K562 (cell line): ENCODE results near the gene IL2. TPM values are rescaled to one million over a fixed set of nuclear protein-coding genes. Genes with fewer than 3 reads are reported as not detected.
A peak's percentile ranks its signal among the peaks of the same experiment; 100 is the strongest.

Source experiments
- ATF1 ChIP-seq, 2 experiments: fragments of 450-650 bp in 1 of 2; IDR thresholded peaks; 2 replicates each; pipeline ENCODE4 v1.6.1; 2016; ENCODE audit warnings: missing compliant biosample characterization in 1 of 2, missing genetic modification characterization in 1 of 2
- BDP1 ChIP-seq: IDR thresholded peaks from 3 replicates; pipeline ENCODE4 v1.6.1; 2011; ENCODE audit not compliant: insufficient read length, insufficient read depth
- CAMTA2 ChIP-seq: fragments of 250-450 bp; sonication (Bioruptor Pico); conservative IDR thresholded peaks from 2 replicates; pipeline ENCODE4 v1.5.1; 2022
- EGR1 ChIP-seq: fragments of 450-650 bp; conservative IDR thresholded peaks from 2 replicates; pipeline ENCODE4 v1.6.1; 2017; ENCODE audit warnings: mild to moderate bottlenecking
- EP400 ChIP-seq: fragments of 450-650 bp; IDR thresholded peaks from 2 replicates; pipeline ENCODE4 v1.6.1; 2017; ENCODE audit warnings: antibody characterized with exemption, mild to moderate bottlenecking, moderate library complexity
- ETV1 ChIP-seq: fragments of 450-650 bp; conservative IDR thresholded peaks from 2 replicates; pipeline ENCODE4 v1.6.1; 2016; ENCODE audit warnings: missing genetic modification characterization, control low read depth, low read depth, missing compliant biosample characterization
- GABPA ChIP-seq: fragments of 200-800 bp; sonication (Bioruptor generic); conservative IDR thresholded peaks from 2 replicates; pipeline ENCODE4 v1.6.1; 2016; ENCODE audit warnings: low read depth, missing genetic modification characterization, missing compliant biosample characterization
- GATAD2A ChIP-seq: fragments of 450-650 bp; IDR thresholded peaks from 2 replicates; pipeline ENCODE4 v1.6.1; 2017
- HDAC6 ChIP-seq: IDR thresholded peaks from 2 replicates; pipeline ENCODE4 v1.6.1; 2012; ENCODE audit warnings: low read depth, mild to moderate bottlenecking, control low read depth, inconsistent platforms, low read length, moderate library complexity
- HDGF ChIP-seq: fragments of 450-650 bp; IDR thresholded peaks from 2 replicates; pipeline ENCODE4 v1.6.1; 2016
- HEY1 ChIP-seq: fragments of 250-450 bp; sonication (Bioruptor Pico); IDR thresholded peaks from 2 replicates; pipeline ENCODE4 v1.5.0; 2020; ENCODE audit warnings: mild to moderate bottlenecking, moderate library complexity, borderline replicate concordance
- MEIS2 ChIP-seq: fragments of 450-650 bp; IDR thresholded peaks from 2 replicates; pipeline ENCODE4 v1.6.1; 2014; ENCODE audit warnings: mild to moderate bottlenecking; ENCODE audit not compliant: partially characterized antibody
- POU5F1 ChIP-seq: fragments of 150-350 bp; IDR thresholded peaks from 2 replicates; pipeline ENCODE4 v1.6.1; 2014; ENCODE audit warnings: borderline replicate concordance, low read length, low read depth, mild to moderate bottlenecking; ENCODE audit not compliant: partially characterized antibody
- SIN3A ChIP-seq, 2 experiments: fragments of 150-350 bp in 1 of 2; IDR thresholded peaks; 2 replicates each; pipeline ENCODE4 v1.6.1; 2011 to 2016; ENCODE audit warnings: borderline replicate concordance in 2 of 2, low read depth in 2 of 2, low read length in 2 of 2, mild to moderate bottlenecking in 2 of 2, moderate library complexity in 2 of 2; ENCODE audit not compliant: control insufficient read depth in 1 of 2
- SMAD4 ChIP-seq: fragments of 250-450 bp; sonication (Bioruptor Pico); conservative IDR thresholded peaks from 2 replicates; pipeline ENCODE4 v1.8.0; 2021; ENCODE audit warnings: inconsistent platforms, mild to moderate bottlenecking, moderate library complexity
- TEAD4 ChIP-seq, 2 experiments: sonication (generic) in 1 of 2; formaldehyde crosslinking in 1 of 2; IDR thresholded peaks; 2 replicates each; pipeline versions ENCODE4 v1.6.1 to v1.8.0; 2012 to 2022; ENCODE audit warnings: borderline replicate concordance in 1 of 2, inconsistent platforms in 1 of 2, low read length in 1 of 2, mild to moderate bottlenecking in 1 of 2, missing genetic modification reagents in 1 of 2
- XRCC3 ChIP-seq: fragments of 450-650 bp; IDR thresholded peaks from 2 replicates; pipeline ENCODE4 v1.6.1; 2017; ENCODE audit warnings: mild to moderate bottlenecking, moderate library complexity
- ZC3H8 ChIP-seq: fragments of 450-650 bp; IDR thresholded peaks from 2 replicates; pipeline ENCODE4 v1.6.1; 2017
- ZNF3 ChIP-seq: fragments of 250-450 bp; sonication (Bioruptor Pico); IDR thresholded peaks from 2 replicates; pipeline ENCODE4 v1.5.0; 2021; ENCODE audit warnings: mild to moderate bottlenecking, moderate library complexity
- polyA plus RNA-seq, 8 experiments: library from polyadenylated mRNA; depleted of rRNA in 4 of 8; stranded (reverse) in 5 of 8; unstranded in 3 of 8; fragments of >200 nt; fragmentation: Nextera tagmentation in 2 of 8; fragmentation: Illumina TruSeq in 1 of 8; extraction: Ambion mirVana in 2 of 8; extraction: Trizol in 1 of 8; gene quantifications; 2 replicates each; pipeline versions ENCODE4 v1.2.1 to v1.2.3, GENCODE V29; 2011 to 2014; ENCODE audit warnings: inconsistent platforms in 1 of 8, missing spikeins in 1 of 8
- total RNA-seq, 7 experiments: library from RNA; depleted of rRNA in 6 of 7; stranded (reverse); fragments of >200 nt in 6 of 7; fragmentation: Illumina TruSeq in 2 of 7; extraction: Trizol in 2 of 7; gene quantifications; 2 replicates each; pipeline versions ENCODE4 v1.2.1 to v1.2.3, GENCODE V29; 2011 to 2021; ENCODE audit warnings: low replicate concordance in 1 of 7
- TF ChIP-seq, protein P1 (sequence below): fragments of 200-800 bp; sonication (Bioruptor generic); IDR thresholded peaks from 2 replicates; pipeline ENCODE4 v1.6.1; 2017; ENCODE audit warnings: missing genetic modification characterization, missing compliant biosample characterization
- TF ChIP-seq, protein P2 (sequence below): fragments of 450-650 bp; IDR thresholded peaks from 2 replicates; pipeline ENCODE4 v1.6.1; 2016; ENCODE audit warnings: low read depth

The IL2 gene
- total and polyA plus RNA-seq, 9 of the 15 experiments (the other 6 are each of a cell fraction or from before 2014, with no cell fraction given) = 0.11 to 0.89 TPM; not detected in 7

DNA sequence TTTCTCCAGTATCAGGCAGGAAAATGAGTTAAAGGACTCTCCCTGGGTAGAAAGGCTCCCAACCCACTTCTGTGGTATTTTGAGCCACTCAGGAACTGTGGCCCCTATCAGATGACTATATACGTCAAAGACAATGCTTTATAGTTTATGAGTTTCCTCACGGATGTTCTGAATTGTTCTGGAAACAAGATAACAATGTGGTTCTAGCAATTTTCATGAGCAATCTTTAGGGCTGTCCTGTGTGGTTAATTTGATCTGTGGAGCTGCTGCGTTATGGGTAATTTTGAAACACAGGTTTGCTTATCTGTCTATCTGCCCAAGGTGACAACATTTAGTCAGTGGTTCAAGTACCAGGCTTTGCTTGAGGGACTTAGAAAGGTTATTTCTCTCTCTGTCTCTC lies 46.7 kb upstream of the IL2 start (continued):
- TF ChIP-seq, protein P1, sequence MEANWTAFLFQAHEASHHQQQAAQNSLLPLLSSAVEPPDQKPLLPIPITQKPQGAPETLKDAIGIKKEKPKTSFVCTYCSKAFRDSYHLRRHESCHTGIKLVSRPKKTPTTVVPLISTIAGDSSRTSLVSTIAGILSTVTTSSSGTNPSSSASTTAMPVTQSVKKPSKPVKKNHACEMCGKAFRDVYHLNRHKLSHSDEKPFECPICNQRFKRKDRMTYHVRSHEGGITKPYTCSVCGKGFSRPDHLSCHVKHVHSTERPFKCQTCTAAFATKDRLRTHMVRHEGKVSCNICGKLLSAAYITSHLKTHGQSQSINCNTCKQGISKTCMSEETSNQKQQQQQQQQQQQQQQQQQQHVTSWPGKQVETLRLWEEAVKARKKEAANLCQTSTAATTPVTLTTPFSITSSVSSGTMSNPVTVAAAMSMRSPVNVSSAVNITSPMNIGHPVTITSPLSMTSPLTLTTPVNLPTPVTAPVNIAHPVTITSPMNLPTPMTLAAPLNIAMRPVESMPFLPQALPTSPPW = no peak
- no peak for TF ChIP-seq GATAD2A
- TF ChIP-seq, protein P2, sequence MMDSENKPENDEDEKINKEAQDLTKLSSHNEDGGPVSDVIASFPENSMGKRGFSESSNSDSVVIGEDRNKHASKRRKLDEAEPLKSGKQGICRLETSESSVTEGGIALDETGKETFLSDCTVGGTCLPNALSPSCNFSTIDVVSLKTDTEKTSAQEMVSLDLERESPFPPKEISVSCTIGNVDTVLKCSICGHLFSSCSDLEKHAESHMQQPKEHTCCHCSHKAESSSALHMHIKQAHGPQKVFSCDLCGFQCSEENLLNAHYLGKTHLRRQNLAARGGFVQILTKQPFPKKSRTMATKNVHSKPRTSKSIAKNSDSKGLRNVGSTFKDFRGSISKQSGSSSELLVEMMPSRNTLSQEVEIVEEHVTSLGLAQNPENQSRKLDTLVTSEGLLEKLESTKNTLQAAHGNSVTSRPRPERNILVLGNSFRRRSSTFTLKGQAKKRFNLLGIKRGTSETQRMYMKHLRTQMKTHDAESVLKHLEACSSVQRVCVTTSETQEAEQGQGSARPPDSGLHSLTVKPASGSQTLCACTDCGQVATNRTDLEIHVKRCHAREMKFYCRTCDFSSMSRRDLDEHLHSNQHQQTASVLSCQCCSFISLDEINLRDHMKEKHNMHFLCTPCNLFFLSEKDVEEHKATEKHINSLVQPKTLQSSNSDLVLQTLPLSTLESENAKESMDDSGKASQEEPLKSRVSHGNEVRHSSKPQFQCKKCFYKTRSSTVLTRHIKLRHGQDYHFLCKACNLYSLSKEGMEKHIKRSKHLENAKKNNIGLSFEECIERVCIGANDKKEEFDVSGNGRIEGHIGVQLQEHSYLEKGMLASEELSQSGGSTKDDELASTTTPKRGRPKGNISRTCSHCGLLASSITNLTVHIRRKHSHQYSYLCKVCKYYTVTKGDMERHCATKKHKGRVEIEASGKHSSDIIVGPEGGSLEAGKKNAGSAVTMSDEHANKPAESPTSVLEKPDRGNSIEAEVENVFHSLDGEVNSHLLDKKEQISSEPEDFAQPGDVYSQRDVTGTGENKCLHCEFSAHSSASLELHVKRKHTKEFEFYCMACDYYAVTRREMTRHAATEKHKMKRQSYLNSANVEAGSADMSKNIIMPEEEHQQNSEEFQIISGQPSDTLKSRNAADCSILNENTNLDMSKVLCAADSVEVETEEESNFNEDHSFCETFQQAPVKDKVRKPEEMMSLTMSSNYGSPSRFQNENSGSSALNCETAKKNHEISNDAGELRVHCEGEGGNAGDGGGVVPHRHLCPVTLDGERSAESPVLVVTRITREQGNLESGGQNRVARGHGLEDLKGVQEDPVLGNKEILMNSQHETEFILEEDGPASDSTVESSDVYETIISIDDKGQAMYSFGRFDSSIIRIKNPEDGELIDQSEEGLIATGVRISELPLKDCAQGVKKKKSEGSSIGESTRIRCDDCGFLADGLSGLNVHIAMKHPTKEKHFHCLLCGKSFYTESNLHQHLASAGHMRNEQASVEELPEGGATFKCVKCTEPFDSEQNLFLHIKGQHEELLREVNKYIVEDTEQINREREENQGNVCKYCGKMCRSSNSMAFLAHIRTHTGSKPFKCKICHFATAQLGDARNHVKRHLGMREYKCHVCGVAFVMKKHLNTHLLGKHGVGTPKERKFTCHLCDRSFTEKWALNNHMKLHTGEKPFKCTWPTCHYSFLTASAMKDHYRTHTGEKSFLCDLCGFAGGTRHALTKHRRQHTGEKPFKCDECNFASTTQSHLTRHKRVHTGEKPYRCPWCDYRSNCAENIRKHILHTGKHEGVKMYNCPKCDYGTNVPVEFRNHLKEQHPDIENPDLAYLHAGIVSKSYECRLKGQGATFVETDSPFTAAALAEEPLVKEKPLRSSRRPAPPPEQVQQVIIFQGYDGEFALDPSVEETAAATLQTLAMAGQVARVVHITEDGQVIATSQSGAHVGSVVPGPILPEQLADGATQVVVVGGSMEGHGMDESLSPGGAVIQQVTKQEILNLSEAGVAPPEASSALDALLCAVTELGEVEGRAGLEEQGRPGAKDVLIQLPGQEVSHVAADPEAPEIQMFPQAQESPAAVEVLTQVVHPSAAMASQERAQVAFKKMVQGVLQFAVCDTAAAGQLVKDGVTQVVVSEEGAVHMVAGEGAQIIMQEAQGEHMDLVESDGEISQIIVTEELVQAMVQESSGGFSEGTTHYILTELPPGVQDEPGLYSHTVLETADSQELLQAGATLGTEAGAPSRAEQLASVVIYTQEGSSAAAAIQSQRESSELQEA = no peak
- TF ChIP-seq ATF1 (CRISPR knock-in tag; IDR thresholded peaks at IDR 0.05) = no peak
- TF ChIP-seq ATF1 (tag; IDR thresholded peaks at IDR 0.05) = no peak
- no peak for TF ChIP-seq ZNF3 (CRISPR knock-in tag)
- TF ChIP-seq ZC3H8 = no peak
- TF ChIP-seq SIN3A (IDR thresholded peaks at IDR 0.05; ENCODE audit: borderline replicate concordance in 2 of 2, control insufficient read depth in 1 of 2, low read depth in 2 of 2, low read length in 2 of 2) = no peak
- 0 out of 2 replicates have a peak, but pooled peaks have one; percentile 13 for TF ChIP-seq GABPA (tag)
- TF ChIP-seq TEAD4 (IDR thresholded peaks at IDR 0.05; ENCODE audit: low read length) = peak; percentile 57; the same call in 1 of the 2 replicates
- no peak for TF ChIP-seq TEAD4 (CRISPR knock-in tag; IDR thresholded peaks at IDR 0.05; ENCODE audit: borderline replicate concordance)
- no peak for TF ChIP-seq SMAD4 (CRISPR knock-in tag)
- no peak for TF ChIP-seq POU5F1
- no peak for TF ChIP-seq BDP1
- TF ChIP-seq MEIS2 = peak; percentile 57
- TF ChIP-seq EGR1 = no peak
- TF ChIP-seq HDGF = no peak
- peak; percentile 82 for TF ChIP-seq ETV1 (tag)
- no peak for TF ChIP-seq HDAC6
- TF ChIP-seq HEY1 (CRISPR knock-in tag) = no peak
- no peak for TF ChIP-seq XRCC3
- no peak for TF ChIP-seq CAMTA2 (CRISPR knock-in tag)
- no peak for TF ChIP-seq EP400
